ENCODE results near the gene DGKB.

DNA sequence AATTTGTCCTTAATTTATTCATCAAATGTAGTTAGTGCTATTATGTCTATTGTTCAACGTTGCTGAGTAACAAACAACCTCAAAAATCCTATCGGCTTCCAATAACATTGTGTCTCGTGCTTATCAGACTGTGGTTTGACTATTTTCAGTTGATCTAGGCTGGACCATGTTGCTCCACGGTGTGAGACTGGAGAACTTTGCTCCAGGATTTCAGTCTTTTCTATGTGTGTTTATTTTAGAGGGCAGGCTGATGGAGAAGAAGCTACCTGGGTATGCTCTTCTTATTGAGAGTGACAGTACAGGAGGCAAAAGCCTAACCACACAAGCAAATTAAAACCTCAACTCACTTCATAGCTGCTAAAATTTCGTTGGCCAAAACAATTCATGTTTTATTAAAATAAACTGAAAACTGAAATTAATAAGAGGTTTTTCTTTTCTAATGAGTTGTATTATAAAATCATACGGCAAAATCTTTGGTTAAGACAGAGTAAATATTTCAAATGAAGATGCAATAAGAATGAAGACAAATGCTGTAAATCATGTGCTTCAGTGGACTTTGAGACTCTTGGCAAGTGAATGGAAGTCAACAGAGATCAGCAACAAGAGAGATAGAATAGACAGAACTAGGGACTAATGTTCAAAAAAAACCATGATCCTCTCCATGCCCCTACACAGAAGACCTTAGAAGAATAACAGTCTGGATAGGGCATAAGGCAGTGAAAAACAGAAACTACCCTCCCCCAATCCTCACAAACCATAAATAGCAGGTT, 495.1 kb downstream of the DGKB start:
- TF ChIP-seq YY1 (IDR thresholded peaks at IDR 0.05; ENCODE audit: insufficient read depth, insufficient read length) (no peak), SUZ12 (IDR thresholded peaks at IDR 0.05; ENCODE audit: extremely low read depth, insufficient read depth, insufficient read length) (no peak), ZNF274 (IDR thresholded peaks at IDR 0.05; ENCODE audit: low read depth, low read length) (no peak)

Measured in NT2/D1 (cell line).